Hematopoietic multipotent progenitor cell (in vitro differentiated cells): ENCODE measurements around the gene THSD7A. TPM values are rescaled to one million over a fixed set of nuclear protein-coding genes. Genes with fewer than 3 reads are reported as not detected.

Experiments
- DNase-seq, 3 donors: peaks; one replicate each; pipeline ENCODE4 v3.0.0-alpha.2; 2011 to 2015; ENCODE audit warnings: low read depth in 2 of 3, low spot score in 2 of 3
- total RNA-seq: library from RNA; depleted of rRNA; stranded (reverse); fragments of >200 nt; gene quantifications from one replicate; pipeline ENCODE4 v1.2.3, GENCODE V29; 2012

Gene THSD7A
- total RNA-seq, 1 donor: 0.81 TPM

- no peak for DNase-seq
These were observed 13.7 kb downstream of the THSD7A start for GRCh38 chr7:11818281-11818680.

- no peak for DNase-seq
These were observed 14.8 kb downstream of the THSD7A start for GRCh38 chr7:11817111-11817740.

DNA sequence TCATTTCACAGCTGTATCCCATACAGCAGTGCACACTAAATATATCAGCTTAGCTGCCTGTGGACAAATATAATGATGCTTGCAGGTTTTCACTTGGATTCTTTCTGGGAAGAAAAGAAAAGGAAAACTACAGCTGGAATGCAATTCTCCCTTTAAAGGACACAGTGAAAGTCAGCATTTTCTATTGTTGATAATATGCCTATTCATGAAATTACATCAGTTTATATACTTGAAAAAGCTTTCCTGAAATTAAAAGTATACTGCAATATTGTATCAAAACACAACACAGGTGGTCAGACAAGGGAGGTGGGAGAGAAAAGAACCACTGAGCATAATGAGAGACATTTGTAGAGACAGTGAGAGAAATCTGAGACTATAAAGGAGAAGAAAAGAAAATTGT is 20.3 kb downstream of the THSD7A start:
- no peak for DNase-seq

GRCh38 chr7:11810043-11810625 is 21.9 kb downstream of the THSD7A start:
- no peak for DNase-seq

DNA sequence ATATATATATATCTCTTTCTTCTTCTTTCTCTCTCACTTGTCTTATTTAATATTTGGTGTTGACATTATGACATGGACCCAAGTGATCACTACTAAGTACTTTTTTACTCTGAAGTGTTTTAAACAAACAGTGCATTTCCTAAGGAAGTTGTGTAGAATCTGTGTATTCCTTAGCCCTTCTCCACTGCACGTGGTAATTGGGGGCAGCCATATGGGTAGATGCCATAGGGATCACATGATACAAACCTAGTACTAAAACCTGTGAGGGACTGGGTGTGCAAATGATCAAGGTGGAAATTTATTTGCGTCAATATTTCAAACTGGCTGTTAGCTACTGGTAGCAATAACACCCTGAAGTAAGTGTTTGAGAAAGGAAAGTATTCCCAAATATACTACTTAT is 25.0 kb downstream of the THSD7A start:
- DNase-seq: no peak

DNA sequence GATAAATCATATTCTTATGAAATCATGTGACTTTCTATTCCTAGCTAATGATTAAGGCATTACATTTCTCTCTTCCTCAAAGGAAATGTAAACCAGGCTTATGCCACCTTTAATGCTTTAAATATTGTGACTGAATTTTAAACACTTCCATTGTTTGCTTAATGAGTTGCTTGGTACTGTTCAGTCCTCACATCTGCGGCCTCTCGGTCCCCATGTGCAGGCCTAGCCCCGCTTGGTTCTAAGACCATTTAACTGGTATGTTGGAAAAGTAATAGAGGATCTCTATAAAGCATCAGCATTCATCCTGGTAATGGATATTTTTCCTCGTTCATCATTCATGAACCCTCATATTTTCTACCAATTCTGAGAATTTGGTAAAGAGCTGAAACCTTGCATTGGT is 27.4 kb downstream of the THSD7A start:
- no peak for DNase-seq

GRCh38 chr7:11795231-11795630 is 36.8 kb downstream of the THSD7A start:
- no peak for DNase-seq

GRCh38 chr7:11792166-11792565 is 39.8 kb downstream of the THSD7A start:
- DNase-seq: no peak

- DNase-seq: no peak
These were observed 43.4 kb downstream of the THSD7A start for GRCh38 chr7:11788568-11788967.

- no peak for DNase-seq
These were observed 44.5 kb downstream of the THSD7A start for GRCh38 chr7:11787534-11787933.

DNA sequence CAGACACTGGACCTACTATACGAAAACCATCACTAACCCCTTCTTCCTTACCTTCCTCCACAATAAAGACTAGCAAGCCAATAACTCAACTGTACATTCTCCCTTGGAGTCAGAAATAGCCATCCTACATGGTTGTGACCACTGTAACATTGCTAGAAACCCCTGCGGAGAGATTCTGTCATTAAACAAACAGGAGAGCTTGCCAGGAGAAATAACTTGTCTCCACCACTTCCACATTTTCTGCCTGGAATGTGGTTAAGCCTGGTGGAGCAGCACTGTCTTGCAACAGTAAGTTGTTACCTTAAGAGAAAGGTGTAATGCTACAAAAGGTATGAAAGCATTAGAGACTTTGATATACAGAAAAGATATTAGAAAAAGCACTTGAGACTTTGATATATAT is 45.8 kb downstream of the THSD7A start:
- no peak for DNase-seq

DNA sequence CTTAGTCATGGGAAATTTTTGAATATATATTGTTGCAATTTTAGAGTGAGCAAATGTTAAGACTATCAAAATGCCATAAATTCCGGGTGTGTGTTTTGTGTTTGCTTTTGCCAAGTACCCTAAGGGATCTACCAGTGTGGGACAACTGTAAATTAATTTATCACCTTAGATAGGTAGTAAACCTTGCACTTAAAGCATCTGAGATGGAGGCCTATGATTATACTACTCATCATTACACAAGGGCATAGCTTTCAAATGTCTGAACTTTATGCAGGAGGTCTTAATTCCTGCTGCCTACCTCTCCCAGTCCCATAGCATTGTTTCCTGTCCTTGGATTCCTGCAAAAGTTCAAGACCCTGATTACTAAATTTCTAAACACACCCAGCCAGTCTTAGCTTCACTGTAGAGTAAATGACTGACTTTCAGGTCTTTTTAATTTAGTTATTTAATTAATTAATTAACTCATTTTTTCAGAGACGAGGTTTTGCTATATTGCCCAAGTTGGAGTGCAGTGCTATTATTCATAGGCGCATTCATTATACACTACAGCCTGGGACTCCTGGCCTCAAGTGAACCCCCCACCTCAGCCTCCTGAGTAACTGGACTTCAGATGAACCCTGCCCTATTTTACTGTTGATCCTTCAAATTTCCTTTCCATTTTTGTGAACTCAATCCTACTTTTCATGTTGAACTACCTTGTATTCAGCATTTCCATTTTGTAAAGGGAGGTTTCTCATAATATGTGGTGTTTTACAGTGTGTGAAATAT is 47.0 kb downstream of the THSD7A start:
- DNase-seq: no peak

DNA sequence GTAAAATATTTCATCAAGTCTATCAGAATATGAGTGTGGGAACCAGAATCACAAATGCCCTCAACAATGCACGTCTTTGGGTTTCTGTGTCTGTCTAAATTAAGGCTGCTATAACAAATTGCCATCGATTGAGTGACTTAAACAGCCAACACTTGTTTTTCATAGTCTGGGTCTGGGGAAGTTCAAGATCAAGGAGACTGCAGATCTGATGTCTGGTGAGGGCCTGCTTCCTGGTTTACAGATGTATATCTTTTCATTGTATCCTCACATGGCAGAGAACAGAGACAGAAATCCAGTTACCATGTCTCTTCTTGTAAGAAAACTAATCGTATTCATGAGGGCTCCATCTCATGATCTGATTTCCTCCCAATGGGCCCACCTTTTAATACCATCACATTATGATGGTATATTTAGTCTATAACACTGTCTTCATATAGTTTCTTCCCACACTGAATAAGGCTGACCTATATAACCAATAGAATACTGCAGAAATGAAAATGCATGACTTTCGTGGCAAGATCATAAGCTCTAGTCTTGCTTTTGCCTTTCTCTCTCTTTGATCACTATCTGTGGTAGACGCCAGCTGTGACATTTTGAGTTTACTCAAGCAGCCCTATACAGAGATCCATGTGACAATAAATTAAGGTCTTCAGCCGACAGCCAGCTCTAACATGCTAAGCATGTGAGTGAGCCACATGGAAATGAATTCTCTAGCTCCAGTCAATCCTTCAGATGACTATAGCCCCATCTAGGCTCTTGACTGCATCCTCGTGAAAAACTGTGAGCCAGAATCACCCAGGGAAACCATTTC is 51.9 kb downstream of the THSD7A start:
- DNase-seq: no peak

- DNase-seq: no peak
These were observed 56.0 kb downstream of the THSD7A start for GRCh38 chr7:11776039-11776438.

DNA sequence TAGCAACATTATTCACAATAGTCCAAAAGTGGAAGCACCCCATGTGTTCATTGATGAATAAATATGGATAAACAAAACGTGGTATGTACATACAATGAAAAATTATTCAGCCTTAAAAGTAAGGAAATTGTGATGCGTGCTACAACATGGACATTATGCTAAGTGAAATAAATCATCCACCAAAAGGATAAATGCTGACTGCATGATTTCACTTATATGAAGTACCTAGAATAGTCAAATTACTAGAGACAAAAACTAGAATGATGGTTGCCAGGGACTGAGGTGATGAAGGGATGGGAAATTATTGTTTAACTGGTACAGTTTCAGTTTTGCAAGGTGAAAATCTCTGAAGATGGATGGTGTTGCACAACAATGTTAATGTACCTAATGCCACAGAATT is 56.6 kb downstream of the THSD7A start:
- DNase-seq: no peak

- DNase-seq: no peak
These were observed 63.7 kb downstream of the THSD7A start for GRCh38 chr7:11768263-11768662.

GRCh38 chr7:11767148-11767547 is 64.8 kb downstream of the THSD7A start:
- DNase-seq: no peak

DNA sequence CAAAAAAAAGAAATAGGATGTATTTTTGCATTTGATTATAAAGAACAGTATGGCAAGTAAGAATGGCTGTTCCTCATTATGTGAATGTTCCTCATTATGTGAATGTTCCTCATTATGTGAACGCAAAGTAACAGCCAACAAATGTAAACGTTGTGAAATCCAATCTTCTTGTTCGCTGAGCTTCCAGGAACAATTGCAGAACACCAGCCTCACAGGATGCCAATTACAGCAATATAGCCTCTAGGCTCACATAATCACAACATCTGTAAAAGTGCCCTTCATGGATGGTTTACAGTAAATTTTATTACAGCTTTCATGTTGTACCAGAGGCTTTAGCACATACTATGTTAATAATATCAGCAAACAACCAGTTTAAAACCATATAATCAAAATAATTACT is 71.6 kb downstream of the THSD7A start:
- DNase-seq: peak in 1 of 3 donors; percentile 4

- DNase-seq: no peak
These were observed 73.3 kb downstream of the THSD7A start for GRCh38 chr7:11758627-11759111.

- no peak for DNase-seq
These were observed 74.8 kb downstream of the THSD7A start for GRCh38 chr7:11757153-11757552.

- DNase-seq: no peak
These were observed 77.1 kb downstream of the THSD7A start for GRCh38 chr7:11754933-11755332.
